Jurkat, Clone E6-1 (cell line): Measurements from ENCODE around the gene DGKK. TPM values are rescaled to one million over a fixed set of nuclear protein-coding genes. Genes with fewer than 3 reads are reported as not detected.

Experiments used
- DNase-seq: peaks from one replicate; pipeline ENCODE4 v3.0.0-alpha.2; 2011; ENCODE audit warnings: low read depth, low spot score
- H3K4me3 ChIP-seq: 2 replicates; pipeline ENCODE4 v1.5.1; 2011; ENCODE audit warnings: mild to moderate bottlenecking, low read length, control low read depth, moderate library complexity
- polyA plus RNA-seq: library from polyadenylated mRNA; unstranded; fragments of >200 nt; gene quantifications from one replicate; pipeline ENCODE4 v1.2.1, GENCODE V29; 2012; ENCODE audit warnings: missing spikeins; ENCODE audit not compliant: insufficient read length, insufficient read depth

Gene DGKK
- polyA plus RNA-seq = not detected

GRCh38 chrX:50470103-50471031 lies at the start of gene DGKK:
Gene DGKK, minus strand, starts transcription at chrX:50470825. Its CDS starts 147 bp downstream, at chrX:50470678.
- no peak within 1 kb of the TSS for H3K4me3 ChIP-seq
- DNase-seq = no peak

GRCh38 chrX:50514811-50515210 lies 44.2 kb upstream of the DGKK start:
- no peak for DNase-seq
- H3K4me3 ChIP-seq = no peak overlapping the region

GRCh38 chrX:50497114-50497513 lies 26.5 kb upstream of the DGKK start:
- no peak for DNase-seq
- no peak overlapping the region for H3K4me3 ChIP-seq

GRCh38 chrX:50495616-50496015 lies 25.0 kb upstream of the DGKK start:
- no peak overlapping the region for H3K4me3 ChIP-seq
- no peak for DNase-seq

- H3K4me3 ChIP-seq = no peak overlapping the region
- no peak for DNase-seq
These were observed 22.1 kb upstream of the DGKK start for GRCh38 chrX:50492720-50493119.

- DNase-seq = no peak
- no peak overlapping the region for H3K4me3 ChIP-seq
These were observed 14.0 kb upstream of the DGKK start for GRCh38 chrX:50484662-50485061.

GRCh38 chrX:50483283-50483682 lies 12.7 kb upstream of the DGKK start:
- no peak overlapping the region for H3K4me3 ChIP-seq
- peak; percentile 53 for DNase-seq

GRCh38 chrX:50475208-50475607 lies 4.6 kb upstream of the DGKK start:
- DNase-seq = no peak
- no peak overlapping the region for H3K4me3 ChIP-seq

- DNase-seq = no peak
- no peak overlapping the region for H3K4me3 ChIP-seq
These were observed 765 bp upstream of the DGKK start for GRCh38 chrX:50471390-50471789.

- no peak for DNase-seq
- H3K4me3 ChIP-seq = no peak overlapping the region
These were observed 1.4 kb downstream of the DGKK start for GRCh38 chrX:50469206-50469605.

GRCh38 chrX:50459615-50460014 lies 11.0 kb downstream of the DGKK start:
- no peak for DNase-seq
- H3K4me3 ChIP-seq = no peak overlapping the region

GRCh38 chrX:50458483-50458882 lies 12.1 kb downstream of the DGKK start:
- no peak overlapping the region for H3K4me3 ChIP-seq
- no peak for DNase-seq

GRCh38 chrX:50456712-50457484 lies 13.7 kb downstream of the DGKK start:
- no peak for DNase-seq

GRCh38 chrX:50452782-50453181 lies 17.8 kb downstream of the DGKK start:
- H3K4me3 ChIP-seq = no peak overlapping the region
- no peak for DNase-seq

More at GRCh38 chrX:50456712-50457484, 13.7 kb downstream of the DGKK start:
- no peak overlapping the region for H3K4me3 ChIP-seq

- no peak overlapping the region for H3K4me3 ChIP-seq
- DNase-seq = no peak
These were observed 20.3 kb downstream of the DGKK start for GRCh38 chrX:50450324-50450723.

- no peak overlapping the region for H3K4me3 ChIP-seq
- DNase-seq = peak; percentile 6
These were observed 22.1 kb downstream of the DGKK start for GRCh38 chrX:50448565-50448964.

- DNase-seq = no peak
These were observed 23.1 kb downstream of the DGKK start for GRCh38 chrX:50447535-50447934.

GRCh38 chrX:50442426-50443116 lies 28.1 kb downstream of the DGKK start:
- no peak overlapping the region for H3K4me3 ChIP-seq
- no peak for DNase-seq

More at GRCh38 chrX:50447535-50447934, 23.1 kb downstream of the DGKK start:
- H3K4me3 ChIP-seq = no peak overlapping the region

GRCh38 chrX:50436797-50437196 lies 33.8 kb downstream of the DGKK start:
- no peak for DNase-seq
- no peak overlapping the region for H3K4me3 ChIP-seq
